ENCODE measurements around the gene C1QTNF8.

The C1QTNF8 gene

GRCh38 chr16:1052721-1053120 lies 43.3 kb downstream of the C1QTNF8 start:
- TF ChIP-seq, protein P1, sequence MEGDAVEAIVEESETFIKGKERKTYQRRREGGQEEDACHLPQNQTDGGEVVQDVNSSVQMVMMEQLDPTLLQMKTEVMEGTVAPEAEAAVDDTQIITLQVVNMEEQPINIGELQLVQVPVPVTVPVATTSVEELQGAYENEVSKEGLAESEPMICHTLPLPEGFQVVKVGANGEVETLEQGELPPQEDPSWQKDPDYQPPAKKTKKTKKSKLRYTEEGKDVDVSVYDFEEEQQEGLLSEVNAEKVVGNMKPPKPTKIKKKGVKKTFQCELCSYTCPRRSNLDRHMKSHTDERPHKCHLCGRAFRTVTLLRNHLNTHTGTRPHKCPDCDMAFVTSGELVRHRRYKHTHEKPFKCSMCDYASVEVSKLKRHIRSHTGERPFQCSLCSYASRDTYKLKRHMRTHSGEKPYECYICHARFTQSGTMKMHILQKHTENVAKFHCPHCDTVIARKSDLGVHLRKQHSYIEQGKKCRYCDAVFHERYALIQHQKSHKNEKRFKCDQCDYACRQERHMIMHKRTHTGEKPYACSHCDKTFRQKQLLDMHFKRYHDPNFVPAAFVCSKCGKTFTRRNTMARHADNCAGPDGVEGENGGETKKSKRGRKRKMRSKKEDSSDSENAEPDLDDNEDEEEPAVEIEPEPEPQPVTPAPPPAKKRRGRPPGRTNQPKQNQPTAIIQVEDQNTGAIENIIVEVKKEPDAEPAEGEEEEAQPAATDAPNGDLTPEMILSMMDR (IDR thresholded peaks at IDR 0.05) = no peak
- Histone ChIP-seq H3K4me3 (ENCODE audit: low read depth in 1 of 2, low read length in 1 of 2) (no peak overlapping the region), H3K4me1 (ENCODE audit: control insufficient read depth in 1 of 2, insufficient read depth in 1 of 2, low read depth in 1 of 2, low read length in 1 of 2) (no peaks in the 10 kb centered on the region), H3K27ac (no peak overlapping the region), H3K36me3 (no peaks in the 10 kb centered on the region), H3K27me3 (peaks cover 43% of the 10 kb centered on the region), H3K9me3 (no peaks in the 10 kb centered on the region)

GRCh38 chr16:1051446-1051845 lies 44.6 kb downstream of the C1QTNF8 start:
- Histone ChIP-seq H3K27me3 (peaks cover 40% of the 10 kb centered on the region), H3K36me3 (no peaks in the 10 kb centered on the region), H3K4me1 (ENCODE audit: control insufficient read depth in 1 of 2, insufficient read depth in 1 of 2, low read depth in 1 of 2, low read length in 1 of 2) (no peaks in the 10 kb centered on the region), H3K9me3 (no peaks in the 10 kb centered on the region), H3K4me3 (ENCODE audit: low read depth in 1 of 2, low read length in 1 of 2) (no peak overlapping the region), H3K27ac (no peak overlapping the region)
- TF ChIP-seq, protein P1 (IDR thresholded peaks at IDR 0.05) = no peak

DNA sequence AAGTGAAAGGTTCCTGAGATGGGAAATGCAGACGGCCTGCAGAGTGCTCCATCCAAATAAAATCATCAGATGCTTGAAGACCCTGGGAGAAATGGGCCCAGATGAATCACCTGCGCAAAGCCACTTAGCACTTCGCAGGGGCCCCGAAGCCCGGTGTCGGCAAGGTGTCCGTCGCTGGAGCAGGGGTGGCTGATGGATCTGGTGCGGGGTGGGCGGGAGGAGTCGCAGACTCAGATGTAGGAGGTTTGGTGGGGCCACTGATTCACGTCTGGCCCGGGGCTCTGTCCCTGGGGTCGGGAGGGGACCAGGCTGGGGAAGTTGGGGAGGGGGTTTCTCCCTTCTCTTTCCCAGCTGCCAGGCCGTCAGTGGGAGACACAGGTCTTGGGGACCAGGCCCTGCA lies 45.1 kb downstream of the C1QTNF8 start:
- Histone ChIP-seq H3K4me3 (ENCODE audit: low read depth in 1 of 2, low read length in 1 of 2) (no peak overlapping the region), H3K27me3 (peaks cover 38% of the 10 kb centered on the region), H3K36me3 (no peaks in the 10 kb centered on the region), H3K4me1 (ENCODE audit: control insufficient read depth in 1 of 2, insufficient read depth in 1 of 2, low read depth in 1 of 2, low read length in 1 of 2) (no peaks in the 10 kb centered on the region), H3K27ac (no peak overlapping the region), H3K9me3 (no peaks in the 10 kb centered on the region)
- TF ChIP-seq, protein P1 (IDR thresholded peaks at IDR 0.05) = no peak

GRCh38 chr16:1050516-1050915 lies 45.5 kb downstream of the C1QTNF8 start:
- H3K9me3 ChIP-seq = no peaks in the 10 kb centered on the region
- no peak overlapping the region for H3K27ac ChIP-seq
- no peaks in the 10 kb centered on the region for H3K4me1 ChIP-seq (ENCODE audit: control insufficient read depth in 1 of 2, insufficient read depth in 1 of 2, low read depth in 1 of 2, low read length in 1 of 2)
- peaks cover 34% of the 10 kb centered on the region for H3K27me3 ChIP-seq
- TF ChIP-seq, protein P1 (IDR thresholded peaks at IDR 0.05) = no peak
- no peak overlapping the region for H3K4me3 ChIP-seq (ENCODE audit: low read depth in 1 of 2, low read length in 1 of 2)
- H3K36me3 ChIP-seq = no peaks in the 10 kb centered on the region

DNA sequence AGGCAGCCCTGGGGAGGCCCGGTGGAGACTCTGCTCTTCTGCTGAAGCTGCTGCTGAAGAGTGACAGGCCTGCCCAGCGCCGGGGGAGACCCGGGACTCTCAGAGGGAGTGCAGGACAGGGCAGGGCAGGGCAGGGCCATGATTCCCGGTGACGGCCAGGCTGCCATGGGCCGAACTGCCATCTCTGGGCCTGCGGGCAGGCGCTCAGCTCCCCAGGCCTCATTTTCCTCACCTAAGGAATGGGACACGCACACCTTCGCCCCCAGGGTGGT lies 46.1 kb downstream of the C1QTNF8 start:
- Histone ChIP-seq H3K36me3 (no peaks in the 10 kb centered on the region), H3K4me1 (ENCODE audit: control insufficient read depth in 1 of 2, insufficient read depth in 1 of 2, low read depth in 1 of 2, low read length in 1 of 2) (no peaks in the 10 kb centered on the region), H3K27ac (no peak overlapping the region), H3K27me3 (peaks cover 29% of the 10 kb centered on the region), H3K4me3 (ENCODE audit: low read depth in 1 of 2, low read length in 1 of 2) (no peak overlapping the region), H3K9me3 (no peaks in the 10 kb centered on the region)
- TF ChIP-seq, protein P1 (IDR thresholded peaks at IDR 0.05) = no peak

Data from neutrophil (primary cell).